SJSA1 (cell line): ENCODE data around the gene HSD17B8. TPM values are rescaled to one million over a fixed set of nuclear protein-coding genes. Genes with fewer than 3 reads are reported as not detected.
A peak's percentile ranks its signal among the peaks of the same experiment; 100 is the strongest.

Source experiments
- DNase-seq, 2 experiments: peaks; one replicate each; pipeline ENCODE4 v3.0.0-alpha.2; 2015 to 2020; ENCODE audit warnings: low spot score in 2 of 2, low read depth in 1 of 2
- H3K27ac ChIP-seq: fragments of 250-450 bp; sonication (Bioruptor Pico); 2 replicates; pipeline ENCODE4 v1.5.1; 2020; ENCODE audit warnings: mild to moderate bottlenecking, moderate library complexity
- H3K27me3 ChIP-seq: fragments of 250-450 bp; sonication (Bioruptor Pico); replicated peaks from 2 replicates; pipeline ENCODE4 v1.5.1; 2020; ENCODE audit warnings: mild to moderate bottlenecking, moderate library complexity
- H3K36me3 ChIP-seq: fragments of 250-450 bp; sonication (Bioruptor Pico); 2 replicates; pipeline ENCODE4 v1.5.1; 2020; ENCODE audit warnings: mild to moderate bottlenecking
- H3K4me1 ChIP-seq: fragments of 250-450 bp; sonication (Bioruptor Pico); replicated peaks from 2 replicates; pipeline ENCODE4 v1.6.1; 2021; ENCODE audit warnings: mild to moderate bottlenecking
- H3K4me3 ChIP-seq: fragments of 250-450 bp; sonication (Bioruptor Pico); 2 replicates; pipeline ENCODE4 v1.5.1; 2020; ENCODE audit warnings: mild to moderate bottlenecking
- H3K9me3 ChIP-seq: fragments of 250-450 bp; sonication (Bioruptor Pico); replicated peaks from 2 replicates; pipeline ENCODE4 v1.5.1; 2020; ENCODE audit warnings: mild to moderate bottlenecking
- total RNA-seq: library from RNA; depleted of rRNA; stranded (reverse); fragments of >200 nt; shearing (Covaris generic); gene quantifications from 2 replicates; pipeline ENCODE4 v1.2.3, GENCODE V29; 2014

HSD17B8 gene
- total RNA-seq, 1 experiment from 2014 or later = 4.5 TPM

DNA sequence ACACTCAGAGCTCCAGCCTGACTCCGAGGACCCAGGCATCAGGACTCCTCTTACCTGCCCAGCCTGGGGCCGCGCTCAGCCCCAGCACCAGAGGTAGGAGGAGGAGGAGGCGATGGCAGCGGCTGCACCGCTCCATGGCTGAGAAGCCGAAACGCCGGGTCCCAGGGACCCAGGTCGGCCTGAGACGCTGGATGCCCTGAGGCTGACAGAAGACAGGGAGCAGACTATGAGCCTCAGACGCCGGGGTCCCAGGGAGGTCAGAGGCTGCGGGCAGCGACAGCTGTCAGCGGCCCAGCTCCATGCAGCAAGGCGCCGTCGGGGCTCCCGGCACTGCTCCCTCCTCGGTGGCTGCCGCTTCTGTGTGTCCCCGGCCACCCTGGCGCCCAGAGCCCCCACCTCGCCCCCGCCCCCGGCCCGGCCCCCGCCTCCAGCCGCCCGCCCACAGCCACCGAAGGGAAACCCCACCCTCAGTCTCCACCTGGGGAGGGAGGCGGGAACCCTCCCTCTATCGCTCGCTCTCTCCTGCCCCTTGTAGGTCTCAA is 12.3 kb upstream of the HSD17B8 start, which contains the start of gene COL11A2:
Gene COL11A2 (minus strand): TSS at position 363 of the 542 bp plus-strand sequence. CDS start 227 bp downstream, at position 136.
- H3K4me1 ChIP-seq = no peaks in the 10 kb centered on the region
- H3K4me3 ChIP-seq = no peak within 1 kb of the TSS
- H3K27me3 ChIP-seq = peaks cover 17% of the 10 kb centered on the region
- no peak within 1 kb of the TSS for H3K27ac ChIP-seq
- no peaks in the 10 kb centered on the region for H3K9me3 ChIP-seq
- DNase-seq = no peak
- peaks cover 32% of the 10 kb centered on the region for H3K36me3 ChIP-seq

GRCh38 chr6:33192671-33193602 is 11.5 kb upstream of the HSD17B8 start:
- H3K36me3 ChIP-seq = peaks cover 38% of the 10 kb centered on the region
- no peaks in the 10 kb centered on the region for H3K9me3 ChIP-seq
- peaks cover 17% of the 10 kb centered on the region for H3K27me3 ChIP-seq
- H3K27ac ChIP-seq = no peak overlapping the region
- 0 out of 2 replicates have a peak, but pooled peaks cover 4% of the 10 kb centered on the region for H3K4me1 ChIP-seq
- no peak overlapping the region for H3K4me3 ChIP-seq
- no peak for DNase-seq

GRCh38 chr6:33193619-33194018 is 10.8 kb upstream of the HSD17B8 start:
- H3K36me3 ChIP-seq = peaks cover 38% of the 10 kb centered on the region
- H3K27me3 ChIP-seq = peaks cover 17% of the 10 kb centered on the region
- DNase-seq = no peak
- H3K4me1 ChIP-seq = 0 out of 2 replicates have a peak, but pooled peaks cover 4% of the 10 kb centered on the region
- no peak overlapping the region for H3K27ac ChIP-seq
- no peaks in the 10 kb centered on the region for H3K9me3 ChIP-seq
- H3K4me3 ChIP-seq = no peak overlapping the region

DNA sequence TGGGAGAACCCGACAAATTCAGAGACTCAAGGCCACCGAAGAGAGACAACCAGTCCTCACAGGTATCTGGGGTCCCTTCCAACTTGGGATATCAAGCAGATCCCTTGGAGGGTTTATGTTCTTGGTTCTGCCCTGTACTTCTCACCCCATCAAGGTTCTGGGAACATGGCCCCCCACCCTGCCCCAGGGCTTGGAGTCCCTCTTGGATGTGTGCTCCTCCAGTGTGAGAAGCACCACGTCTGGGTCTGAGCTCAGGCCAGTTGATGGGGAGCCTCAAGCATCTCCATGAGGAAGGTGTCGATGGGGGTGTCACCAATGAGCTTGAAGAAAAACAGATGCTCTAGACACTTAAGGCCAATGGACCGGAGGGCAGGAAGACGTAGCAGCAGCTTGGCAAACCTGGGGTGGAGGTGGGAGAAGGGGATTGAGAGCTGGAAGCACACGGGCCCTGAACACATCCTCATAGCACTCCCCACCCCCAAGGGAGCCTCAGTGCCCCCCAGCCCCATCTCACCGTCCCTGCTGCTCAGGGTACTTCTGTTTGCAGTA is 9.9 kb upstream of the HSD17B8 start:
- Histone ChIP-seq H3K4me3 (no peak overlapping the region), H3K27ac (no peak overlapping the region), H3K4me1 (peaks cover 6% of the 10 kb centered on the region), H3K9me3 (no peaks in the 10 kb centered on the region), H3K27me3 (peaks cover 17% of the 10 kb centered on the region), H3K36me3 (peaks cover 38% of the 10 kb centered on the region)
- no peak for DNase-seq

DNA sequence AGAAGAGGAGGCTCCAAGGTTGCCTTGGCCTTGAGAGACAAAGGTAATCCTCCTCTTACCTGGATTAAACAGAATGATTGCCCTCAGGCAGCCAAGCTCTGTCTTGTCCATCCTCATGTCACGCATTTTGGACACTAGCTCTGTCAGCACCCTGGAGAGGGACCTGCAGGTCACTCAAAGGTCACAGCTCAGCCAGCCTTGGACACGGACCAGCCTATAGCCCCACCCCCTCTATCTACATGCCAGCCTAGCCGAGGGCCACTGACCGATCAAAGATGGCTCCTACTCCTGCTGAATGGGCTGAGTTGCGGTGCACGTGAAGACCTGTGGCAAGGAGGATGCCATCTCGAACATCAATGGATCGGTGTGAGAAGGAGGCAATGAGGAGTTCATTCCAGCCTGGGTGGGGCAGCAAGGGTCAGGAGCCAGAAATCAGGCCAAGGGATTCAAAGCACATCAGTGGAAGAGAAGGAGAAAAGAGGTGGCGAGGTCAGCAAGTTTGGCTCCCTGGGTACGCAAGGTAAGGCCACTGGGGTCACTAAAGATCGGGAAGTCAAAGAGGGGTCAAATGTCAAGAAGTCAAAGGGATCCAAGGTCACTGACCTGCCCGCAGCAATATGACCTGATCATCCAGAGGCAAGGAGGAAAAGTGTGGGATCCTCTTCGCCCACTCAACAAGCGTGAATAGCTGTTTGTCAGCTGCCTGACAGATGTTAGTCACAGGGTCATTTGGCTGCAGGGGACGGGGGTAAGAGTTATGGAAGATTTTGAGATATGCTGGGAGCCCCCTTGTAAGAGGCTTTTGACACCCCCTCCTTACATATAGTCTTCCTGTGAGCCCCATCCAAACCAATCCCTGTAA is 8.9 kb upstream of the HSD17B8 start:
- DNase-seq = no peak
- H3K36me3 ChIP-seq = peaks cover 42% of the 10 kb centered on the region
- no peaks in the 10 kb centered on the region for H3K9me3 ChIP-seq
- peaks cover 8% of the 10 kb centered on the region for H3K4me1 ChIP-seq
- no peak overlapping the region for H3K27ac ChIP-seq
- no peak overlapping the region for H3K4me3 ChIP-seq
- H3K27me3 ChIP-seq = peaks cover 17% of the 10 kb centered on the region

DNA sequence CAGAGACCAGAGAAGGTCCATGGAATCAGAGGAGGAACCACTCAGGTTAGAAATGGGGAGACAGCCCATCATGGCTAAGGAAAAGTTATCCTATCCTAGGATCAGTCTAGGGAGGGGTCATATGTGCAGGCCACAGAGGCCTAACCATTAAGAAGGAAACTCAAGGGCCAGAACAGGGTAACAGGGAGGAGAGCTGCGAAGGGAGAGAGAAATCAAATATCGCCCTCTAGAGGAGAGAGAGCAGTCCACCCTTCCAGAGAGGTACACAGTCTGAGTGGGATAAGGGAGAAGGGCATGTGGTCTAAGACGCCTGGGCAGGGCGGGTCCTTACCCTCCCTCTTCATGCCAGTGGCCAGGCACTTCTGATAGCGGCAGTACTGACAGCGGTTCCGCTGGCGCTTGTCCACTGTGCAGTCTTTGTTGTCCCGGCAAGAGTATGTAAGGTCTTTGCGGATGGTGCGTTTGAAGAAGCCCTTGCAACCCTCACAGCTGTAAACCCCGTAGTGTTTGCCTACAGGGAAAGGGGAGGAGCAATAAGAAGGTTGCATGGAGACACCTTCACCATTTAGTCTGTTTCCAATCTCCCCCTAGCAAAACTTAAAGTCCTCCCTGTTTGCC is 6.9 kb upstream of the HSD17B8 start:
- peaks cover 59% of the 10 kb centered on the region for H3K36me3 ChIP-seq
- peaks cover 20% of the 10 kb centered on the region for H3K4me1 ChIP-seq
- H3K9me3 ChIP-seq = no peaks in the 10 kb centered on the region
- peaks cover 3% of the 10 kb centered on the region for H3K27me3 ChIP-seq
- H3K27ac ChIP-seq = no peak overlapping the region
- DNase-seq = peak in 1 of 2 experiments; percentile 45
- no peak overlapping the region; the same call in 1 of the 2 replicates for H3K4me3 ChIP-seq

GRCh38 chr6:33198159-33198852 is 6.1 kb upstream of the HSD17B8 start:
- Histone ChIP-seq H3K27ac (no peak overlapping the region), H3K4me3 (no peak overlapping the region), H3K27me3 (no peaks in the 10 kb centered on the region), H3K4me1 (peaks cover 20% of the 10 kb centered on the region), H3K9me3 (no peaks in the 10 kb centered on the region), H3K36me3 (peaks cover 67% of the 10 kb centered on the region)
- no peak for DNase-seq

GRCh38 chr6:33198853-33199436 is 5.5 kb upstream of the HSD17B8 start:
- Histone ChIP-seq H3K4me3 (no peak overlapping the region), H3K4me1 (peaks cover 21% of the 10 kb centered on the region), H3K27me3 (no peaks in the 10 kb centered on the region), H3K9me3 (no peaks in the 10 kb centered on the region), H3K36me3 (peaks cover 72% of the 10 kb centered on the region), H3K27ac (no peak overlapping the region)
- no peak for DNase-seq

- peaks cover 29% of the 10 kb centered on the region for H3K4me1 ChIP-seq
- DNase-seq = no peak
Observed at GRCh38 chr6:33199687-33200218, 4.7 kb upstream of the HSD17B8 start.

GRCh38 chr6:33200219-33201146 is 4.0 kb upstream of the HSD17B8 start, which contains the start of the genes RXRB and SLC39A7:
Gene RXRB (minus strand): TSS chr6:33200665. CDS start chr6:33200476, 189 bp downstream.
Gene SLC39A7 (plus strand): TSS chr6:33200867. CDS start chr6:33201246, 379 bp downstream.
- Histone ChIP-seq H3K4me3 (peak within 1 kb of the TSS; percentile 85), H3K27ac (peak within 1 kb of the TSS; percentile 89), H3K9me3 (no peaks in the 10 kb centered on the region), H3K4me1 (peaks cover 36% of the 10 kb centered on the region), H3K27me3 (no peaks in the 10 kb centered on the region), H3K36me3 (peaks cover 60% of the 10 kb centered on the region)
- DNase-seq = peak; percentile 98 to 99

More at GRCh38 chr6:33199687-33200218, 4.7 kb upstream of the HSD17B8 start:
- no peaks in the 10 kb centered on the region for H3K27me3 ChIP-seq
- peak overlapping the region; percentile 85 for H3K4me3 ChIP-seq
- H3K27ac ChIP-seq = peak overlapping the region; percentile 89
- H3K9me3 ChIP-seq = no peaks in the 10 kb centered on the region
- peaks cover 68% of the 10 kb centered on the region for H3K36me3 ChIP-seq

DNA sequence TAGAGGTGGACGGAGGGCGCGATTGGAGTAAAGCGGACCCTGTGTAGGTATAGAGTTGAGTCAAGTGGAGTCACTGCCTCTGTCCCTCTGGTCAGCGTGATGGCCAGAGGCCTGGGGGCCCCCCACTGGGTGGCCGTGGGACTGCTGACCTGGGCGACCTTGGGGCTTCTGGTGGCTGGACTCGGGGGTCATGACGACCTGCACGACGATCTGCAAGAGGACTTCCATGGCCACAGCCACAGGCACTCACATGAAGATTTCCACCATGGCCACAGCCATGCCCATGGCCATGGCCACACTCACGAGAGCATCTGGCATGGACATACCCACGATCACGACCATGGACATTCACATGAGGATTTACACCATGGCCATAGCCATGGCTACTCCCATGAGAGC is 3.3 kb upstream of the HSD17B8 start:
- peak overlapping the region; percentile 89 for H3K27ac ChIP-seq
- peak overlapping the region; percentile 85 for H3K4me3 ChIP-seq
- peaks cover 43% of the 10 kb centered on the region for H3K4me1 ChIP-seq
- no peaks in the 10 kb centered on the region for H3K27me3 ChIP-seq
- peaks cover 54% of the 10 kb centered on the region for H3K36me3 ChIP-seq
- no peak for DNase-seq
- no peaks in the 10 kb centered on the region for H3K9me3 ChIP-seq
